Ovary (tissue), 9 donors: ENCODE measurements around the gene DAAM1. TPM values are rescaled to one million over a fixed set of nuclear protein-coding genes. Genes with fewer than 3 reads are reported as not detected.

Experiments used
- DNase-seq, 5 donors: peaks; one replicate each; pipeline ENCODE4 v3.0.0-alpha.2; 2019 to 2020
- H3K27ac ChIP-seq, 2 donors: fragments of 200-600 bp; one replicate each; pipeline versions ENCODE4 v1.5.1 to v1.8.0; 2019 to 2022
- H3K27me3 ChIP-seq: fragments of 200-600 bp; one replicate; pipeline ENCODE4 v1.8.0; 2022
- H3K36me3 ChIP-seq: fragments of 200-600 bp; sonication (generic); one replicate; pipeline ENCODE4 v1.5.1; 2019
- H3K4me1 ChIP-seq: one replicate; pipeline ENCODE4 v1.8.1; 2013; ENCODE audit warnings: mild to moderate bottlenecking, moderate library complexity; ENCODE audit not compliant: insufficient read depth
- H3K4me3 ChIP-seq: fragments of 200-600 bp; sonication (generic); one replicate; pipeline ENCODE4 v1.5.1; 2017
- H3K9me3 ChIP-seq, 2 donors: fragments of 200-600 bp in 1 of 2; sonication (generic) in 1 of 2; one replicate each; pipeline versions ENCODE4 v1.5.1 to v1.8.1; 2013 to 2019; ENCODE audit warnings: mild to moderate bottlenecking in 1 of 2, moderate library complexity in 1 of 2
- CTCF ChIP-seq, 3 donors: fragments of 450-650 bp in 2 of 3; fragments of 200-600 bp in 1 of 3; IDR thresholded peaks; one replicate each; pipeline versions ENCODE4 v1.5.1 to v1.8.0; 2016 to 2022; ENCODE audit warnings: antibody characterized with exemption in 3 of 3, mild to moderate bottlenecking in 1 of 3
- EP300 ChIP-seq: sonication (generic); formaldehyde crosslinking; IDR thresholded peaks from one replicate; pipeline ENCODE4 v1.6.1; 2017; ENCODE audit warnings: antibody characterized with exemption
- POLR2A ChIP-seq: fragments of 450-650 bp; IDR thresholded peaks from one replicate; pipeline ENCODE4 v1.6.1; 2017; ENCODE audit warnings: antibody characterized with exemption, mild to moderate bottlenecking, moderate library complexity
- WGBS, 3 donors: extraction: QIAGEN DNeasy Blood & Tissue Kit in 1 of 3; methylation state at CpG; one replicate each; pipeline versions ENCODE4 v1.1.5 to v1.1.7; 2013 to 2017; 5-methylcytosine and 5-hydroxymethylcytosine counted together
- intact Hi-C, 4 donors: fragments of 100-400 bp; cut with DNase I; formaldehyde crosslinking; loops; one replicate each; pipeline versions ENCODE4 v1.11.0 to v1.15.1; 2022 to 2023
- polyA plus RNA-seq, 2 donors: library from polyadenylated mRNA; stranded (reverse); fragments of 200-250 nt in 1 of 2; fragments of 350-450 nt in 1 of 2; fragmentation: Illumina TruSeq in 1 of 2; extraction: RNeasy Lipid Tissue Mini Kit (QIAGEN cat#74804) in 1 of 2; gene quantifications; one replicate each; pipeline ENCODE4 v1.2.3, GENCODE V29; 2013 to 2014
- total RNA-seq, 7 donors: library from RNA; depleted of rRNA in 2 of 7; stranded (reverse); fragments of >200 nt in 2 of 7; fragmentation: NEBNext Ultra II Directional in 3 of 7; extraction: Animal tissue kit (Norgen Biotek cat#: 25700) in 3 of 7; gene quantifications; one replicate each; pipeline versions ENCODE4 v1.1.0 to v1.2.4, GENCODE V29; 2016 to 2023
- donor health status: DM: no; HTN: no; CAD: no; lungs with moderate emphysema.
- donor health status: DM: no; HTN: no; CAD: no.
- donor health status: Bipolar disorder and iron deficiency.
- donor health status: DM: yes; HTN: yes; CAD: no.
- donor health status: DM: no; HTN: no; CAD: no.
- donor health status: DM: yes; HTN: yes; CAD: no.

DAAM1 gene
- total and polyA plus RNA-seq, 9 donors: 19.0 to 83.3 (median 35.3) TPM

- TF ChIP-seq CTCF (IDR thresholded peaks at IDR 0.05) (no peak), EP300 (no peak), POLR2A (no peak)
- no peak overlapping the region for H3K4me3 ChIP-seq
- intact Hi-C loops: loop anchor here in 1 of 4 donors (10.0 kb wide), 1 partner anchor 153 kb away; no protein-coding TSS in a partner anchor
- no peak overlapping the region for H3K27ac ChIP-seq
- H3K4me1 ChIP-seq: no peaks in the 10 kb centered on the region
- no peaks in the 10 kb centered on the region for H3K27me3 ChIP-seq
- H3K36me3 ChIP-seq: no peaks in the 10 kb centered on the region
- no peak for DNase-seq
- WGBS, 3 donors: 88 to 100% (median 97%) methylated on average over 1 of the region's 1 CpG
- H3K9me3 ChIP-seq: no peaks in the 10 kb centered on the region
Observed at GRCh38 chr14:59181791-59182190, 6.7 kb upstream of the DAAM1 start.

- WGBS, 3 donors: 66 to 81% (median 73%) methylated on average over 5 of the region's 5 CpGs
- H3K27me3 ChIP-seq: no peaks in the 10 kb centered on the region
- no peaks in the 10 kb centered on the region for H3K4me1 ChIP-seq
- no peak overlapping the region for H3K4me3 ChIP-seq
- H3K9me3 ChIP-seq: no peaks in the 10 kb centered on the region
- DNase-seq: no peak
- no peak for TF ChIP-seq POLR2A
- no peak for TF ChIP-seq CTCF (IDR thresholded peaks at IDR 0.05)
- no peak for TF ChIP-seq EP300
- intact Hi-C loops: loop anchor here in 1 of 4 donors (10.0 kb wide), 1 partner anchor 152 kb away; no protein-coding TSS in a partner anchor
- H3K36me3 ChIP-seq: no peaks in the 10 kb centered on the region
- no peak overlapping the region for H3K27ac ChIP-seq
Observed at GRCh38 chr14:59182641-59183040, 5.8 kb upstream of the DAAM1 start.

GRCh38 chr14:59183150-59183549 is 5.3 kb upstream of the DAAM1 start:
- intact Hi-C loops: loop anchor here in 1 of 4 donors (10.0 kb wide), 1 partner anchor 152 kb away; no protein-coding TSS in a partner anchor
- Histone ChIP-seq H3K4me1 (no peaks in the 10 kb centered on the region), H3K27me3 (no peaks in the 10 kb centered on the region), H3K27ac (no peak overlapping the region), H3K4me3 (no peak overlapping the region), H3K9me3 (no peaks in the 10 kb centered on the region), H3K36me3 (no peaks in the 10 kb centered on the region)
- TF ChIP-seq CTCF (IDR thresholded peaks at IDR 0.05) (no peak), EP300 (no peak), POLR2A (no peak)
- no peak for DNase-seq

- no peaks in the 10 kb centered on the region for H3K9me3 ChIP-seq
- intact Hi-C loops: loop anchor here in 1 of 4 donors (10.0 kb wide), 1 partner anchor 150 kb away; no protein-coding TSS in a partner anchor
- 86 to 95% (median 94%) methylated on average over 3 of the region's 3 CpGs for WGBS, 3 donors
- no peak overlapping the region for H3K4me3 ChIP-seq
- no peaks in the 10 kb centered on the region for H3K27me3 ChIP-seq
- H3K27ac ChIP-seq: no peak overlapping the region
- no peak for DNase-seq
- H3K4me1 ChIP-seq: no peaks in the 10 kb centered on the region
- TF ChIP-seq EP300 (no peak), POLR2A (no peak), CTCF (IDR thresholded peaks at IDR 0.05) (no peak)
- no peaks in the 10 kb centered on the region for H3K36me3 ChIP-seq
Observed at GRCh38 chr14:59184396-59184795, 4.1 kb upstream of the DAAM1 start.
